ENCODE measurements around the gene OR2A5.

DNA sequence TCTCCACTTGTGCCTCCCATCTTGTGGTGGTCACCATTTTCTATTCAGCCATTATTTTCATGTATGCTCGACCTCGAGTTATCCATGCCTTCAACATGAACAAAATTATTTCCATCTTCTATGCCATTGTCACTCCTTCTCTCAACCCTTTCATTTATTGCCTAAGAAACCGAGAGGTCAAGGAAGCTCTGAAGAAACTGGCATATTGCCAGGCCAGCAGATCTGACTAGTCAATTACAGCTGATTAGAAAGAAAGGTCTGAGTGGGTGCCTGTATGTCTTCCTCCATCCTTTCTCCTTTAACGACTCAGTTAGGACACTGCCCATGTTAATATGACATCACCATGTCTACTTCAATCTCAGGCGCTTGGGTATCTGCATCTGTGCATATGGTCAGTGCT is 44.0 kb upstream of the OR2A5 start:
- TF ChIP-seq, protein P1, sequence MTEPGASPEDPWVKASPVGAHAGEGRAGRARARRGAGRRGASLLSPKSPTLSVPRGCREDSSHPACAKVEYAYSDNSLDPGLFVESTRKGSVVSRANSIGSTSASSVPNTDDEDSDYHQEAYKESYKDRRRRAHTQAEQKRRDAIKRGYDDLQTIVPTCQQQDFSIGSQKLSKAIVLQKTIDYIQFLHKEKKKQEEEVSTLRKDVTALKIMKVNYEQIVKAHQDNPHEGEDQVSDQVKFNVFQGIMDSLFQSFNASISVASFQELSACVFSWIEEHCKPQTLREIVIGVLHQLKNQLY (CRISPR knock-in tag; conservative IDR thresholded peaks at IDR 0.05) = no peak
- no peak for TF ChIP-seq CHD1 (IDR thresholded peaks at IDR 0.05; ENCODE audit: low read length)
- TF ChIP-seq, protein P2, sequence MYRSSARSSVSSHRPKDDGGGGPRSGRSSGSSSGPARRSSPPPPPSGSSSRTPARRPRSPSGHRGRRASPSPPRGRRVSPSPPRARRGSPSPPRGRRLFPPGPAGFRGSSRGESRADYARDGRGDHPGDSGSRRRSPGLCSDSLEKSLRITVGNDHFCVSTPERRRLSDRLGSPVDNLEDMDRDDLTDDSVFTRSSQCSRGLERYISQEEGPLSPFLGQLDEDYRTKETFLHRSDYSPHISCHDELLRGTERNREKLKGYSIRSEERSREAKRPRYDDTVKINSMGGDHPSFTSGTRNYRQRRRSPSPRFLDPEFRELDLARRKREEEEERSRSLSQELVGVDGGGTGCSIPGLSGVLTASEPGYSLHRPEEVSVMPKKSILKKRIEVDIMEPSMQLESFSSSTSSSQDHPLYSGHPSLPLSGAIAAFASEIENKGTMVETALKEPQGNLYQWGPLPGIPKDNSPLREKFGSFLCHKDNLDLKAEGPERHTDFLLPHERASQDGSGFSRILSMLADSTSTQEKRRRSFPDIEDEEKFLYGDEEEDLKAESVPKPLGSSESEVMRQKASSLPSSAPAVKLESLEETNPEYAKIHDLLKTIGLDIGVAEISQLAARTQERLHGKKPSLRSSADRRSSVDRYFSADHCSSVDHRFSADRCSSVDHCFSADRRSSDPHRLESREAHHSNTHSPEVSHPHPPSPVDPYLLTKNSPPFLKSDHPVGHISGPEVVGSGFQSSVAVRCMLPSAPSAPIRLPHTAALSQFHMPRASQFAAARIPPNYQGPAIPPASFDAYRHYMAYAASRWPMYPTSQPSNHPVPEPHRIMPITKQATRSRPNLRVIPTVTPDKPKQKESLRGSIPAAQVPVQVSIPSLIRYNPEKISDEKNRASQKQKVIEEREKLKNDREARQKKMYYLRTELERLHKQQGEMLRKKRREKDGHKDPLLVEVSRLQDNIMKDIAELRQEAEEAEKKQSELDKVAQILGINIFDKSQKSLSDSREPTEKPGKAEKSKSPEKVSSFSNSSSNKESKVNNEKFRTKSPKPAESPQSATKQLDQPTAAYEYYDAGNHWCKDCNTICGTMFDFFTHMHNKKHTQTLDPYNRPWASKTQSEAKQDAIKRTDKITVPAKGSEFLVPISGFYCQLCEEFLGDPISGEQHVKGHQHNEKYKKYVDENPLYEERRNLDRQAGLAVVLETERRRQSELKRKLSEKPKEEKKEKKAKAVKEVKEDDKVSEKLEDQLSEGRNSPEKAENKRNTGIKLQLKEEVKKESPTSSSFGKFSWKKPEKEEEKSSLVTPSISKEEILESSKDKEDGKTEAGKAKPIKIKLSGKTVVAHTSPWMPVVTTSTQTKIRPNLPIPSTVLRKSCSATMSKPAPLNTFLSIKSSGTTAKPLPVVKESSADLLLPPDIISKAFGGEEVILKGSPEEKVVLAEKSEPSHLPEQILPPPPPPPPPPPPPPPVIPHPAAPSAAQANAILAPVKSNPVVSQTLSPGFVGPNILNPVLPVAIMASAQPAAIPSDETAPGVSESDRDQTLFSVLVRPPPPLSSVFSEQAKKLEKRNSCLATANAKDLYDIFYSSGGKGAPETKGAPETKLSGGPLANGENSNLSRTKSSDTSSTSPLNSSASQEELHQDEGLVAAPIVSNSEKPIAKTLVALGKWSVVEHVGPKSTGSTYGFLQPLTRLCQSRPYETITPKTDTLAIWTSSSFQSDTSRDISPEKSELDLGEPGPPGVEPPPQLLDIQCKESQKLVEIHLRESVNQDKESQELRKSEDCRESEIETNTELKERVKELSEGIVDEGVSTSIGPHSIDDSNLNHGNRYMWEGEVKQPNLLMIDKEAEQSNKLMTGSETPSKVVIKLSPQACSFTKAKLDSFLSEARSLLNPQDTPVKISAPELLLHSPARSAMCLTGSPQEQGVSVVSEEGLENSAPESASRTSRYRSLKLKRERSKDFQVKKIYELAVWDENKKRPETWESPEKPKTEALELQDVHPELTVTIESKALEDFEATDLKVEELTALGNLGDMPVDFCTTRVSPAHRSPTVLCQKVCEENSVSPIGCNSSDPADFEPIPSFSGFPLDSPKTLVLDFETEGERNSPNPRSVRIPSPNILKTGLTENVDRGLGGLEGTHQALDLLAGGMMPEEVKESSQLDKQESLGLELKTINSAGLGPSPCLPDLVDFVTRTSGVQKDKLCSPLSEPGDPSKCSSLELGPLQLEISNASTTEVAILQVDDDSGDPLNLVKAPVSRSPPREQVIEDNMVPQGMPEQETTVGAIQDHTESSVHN (IDR thresholded peaks at IDR 0.05; ENCODE audit: borderline replicate concordance in 1 of 2, low read depth in 1 of 2) = no peak
- TF ChIP-seq, protein P3, sequence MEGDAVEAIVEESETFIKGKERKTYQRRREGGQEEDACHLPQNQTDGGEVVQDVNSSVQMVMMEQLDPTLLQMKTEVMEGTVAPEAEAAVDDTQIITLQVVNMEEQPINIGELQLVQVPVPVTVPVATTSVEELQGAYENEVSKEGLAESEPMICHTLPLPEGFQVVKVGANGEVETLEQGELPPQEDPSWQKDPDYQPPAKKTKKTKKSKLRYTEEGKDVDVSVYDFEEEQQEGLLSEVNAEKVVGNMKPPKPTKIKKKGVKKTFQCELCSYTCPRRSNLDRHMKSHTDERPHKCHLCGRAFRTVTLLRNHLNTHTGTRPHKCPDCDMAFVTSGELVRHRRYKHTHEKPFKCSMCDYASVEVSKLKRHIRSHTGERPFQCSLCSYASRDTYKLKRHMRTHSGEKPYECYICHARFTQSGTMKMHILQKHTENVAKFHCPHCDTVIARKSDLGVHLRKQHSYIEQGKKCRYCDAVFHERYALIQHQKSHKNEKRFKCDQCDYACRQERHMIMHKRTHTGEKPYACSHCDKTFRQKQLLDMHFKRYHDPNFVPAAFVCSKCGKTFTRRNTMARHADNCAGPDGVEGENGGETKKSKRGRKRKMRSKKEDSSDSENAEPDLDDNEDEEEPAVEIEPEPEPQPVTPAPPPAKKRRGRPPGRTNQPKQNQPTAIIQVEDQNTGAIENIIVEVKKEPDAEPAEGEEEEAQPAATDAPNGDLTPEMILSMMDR (IDR thresholded peaks at IDR 0.05 in 2 of 3, conservative IDR thresholded peaks at IDR 0.05 in 1 of 3; ENCODE audit: insufficient read depth in 2 of 3, low read depth in 1 of 3, low read length in 3 of 3) = no peak

Data from K562 (cell line).